Stimulated activated CD8-positive, alpha-beta memory T cell treated with anti-CD3 and anti-CD28 coated beads, Interleukin-15, amount 100 ng/mL, for 4 hours (primary cell): ENCODE data around the gene ARHGEF28.

Source experiments
- DNase-seq, 2 donors: peaks; one replicate each; pipeline ENCODE4 v3.0.0-alpha.2; 2020; ENCODE audit warnings: low read depth in 2 of 2

Gene ARHGEF28

DNA sequence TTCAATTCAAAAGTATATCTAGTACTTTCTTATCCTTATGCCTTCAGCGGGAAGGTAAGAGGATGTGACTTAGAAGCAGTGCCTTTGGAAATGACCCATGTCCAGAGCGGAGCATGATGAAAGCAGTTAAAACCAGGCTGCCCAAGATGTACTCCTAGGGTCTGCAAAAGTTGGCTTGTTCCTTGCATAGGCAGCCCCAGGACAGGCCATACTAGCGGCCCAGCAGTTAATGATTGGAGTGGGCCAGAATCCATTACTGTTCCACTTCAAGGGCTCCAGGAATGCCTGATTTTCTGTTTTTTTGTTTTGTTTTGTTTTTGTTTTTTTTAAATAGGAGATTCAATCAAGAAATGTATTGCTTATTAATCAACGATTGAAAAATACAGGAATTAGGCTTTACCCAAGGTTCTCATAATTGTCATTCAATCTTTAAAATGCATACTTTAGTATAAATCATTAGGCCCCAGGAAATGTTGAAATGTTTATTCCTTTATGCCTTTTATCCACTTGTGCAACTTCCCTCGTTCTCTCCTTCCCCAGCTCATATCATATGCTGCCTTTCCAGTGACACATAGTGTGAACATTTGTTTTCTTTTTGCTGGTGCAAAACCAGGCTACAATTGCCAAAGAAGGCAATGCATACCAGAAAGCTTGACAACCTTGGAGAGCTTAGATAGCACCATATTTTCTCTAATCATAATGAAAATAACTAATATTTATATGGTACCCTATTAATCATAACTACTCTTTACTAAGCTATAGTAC is 190.8 kb downstream of the ARHGEF28 start:
- DNase-seq = no peak

DNA sequence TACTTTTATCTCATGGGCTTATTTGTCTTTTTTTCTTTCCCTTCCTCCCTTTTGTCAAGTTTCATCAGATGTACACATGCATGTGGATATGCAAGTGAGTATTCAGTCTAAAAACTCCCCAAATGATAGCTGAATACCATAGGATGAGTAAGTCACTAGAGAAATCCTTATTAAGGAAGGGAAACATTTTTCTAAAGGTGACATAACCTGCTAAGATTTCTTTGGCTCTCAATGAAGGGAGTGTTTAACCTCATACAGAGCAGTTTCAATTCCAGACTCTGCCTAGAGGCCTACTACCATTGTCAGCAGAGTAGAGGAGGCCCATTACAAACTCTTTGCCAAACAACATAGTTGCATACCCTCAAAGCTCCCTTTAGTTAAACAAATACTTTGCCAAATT is 192.4 kb downstream of the ARHGEF28 start:
- no peak for DNase-seq

DNA sequence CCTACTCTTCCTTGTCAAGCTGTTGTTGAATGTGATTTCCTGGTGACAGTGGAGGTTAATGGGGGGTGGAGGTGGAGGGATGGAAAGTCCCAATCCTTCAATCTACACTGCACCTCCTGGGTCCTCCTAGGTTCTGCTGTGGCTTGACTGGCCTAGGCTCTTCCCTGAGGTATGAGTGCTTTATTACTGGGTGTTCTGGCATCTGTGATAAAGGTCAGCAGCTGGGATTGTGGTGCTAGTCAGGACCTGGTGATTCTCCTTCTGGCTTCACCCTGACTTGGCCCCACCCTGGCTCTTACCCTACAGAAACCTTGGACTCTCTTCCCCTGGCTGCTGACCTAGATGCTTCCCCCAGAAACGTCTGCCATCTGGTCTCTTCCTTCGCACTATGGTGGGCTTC is 194.3 kb downstream of the ARHGEF28 start:
- DNase-seq = no peak

DNA sequence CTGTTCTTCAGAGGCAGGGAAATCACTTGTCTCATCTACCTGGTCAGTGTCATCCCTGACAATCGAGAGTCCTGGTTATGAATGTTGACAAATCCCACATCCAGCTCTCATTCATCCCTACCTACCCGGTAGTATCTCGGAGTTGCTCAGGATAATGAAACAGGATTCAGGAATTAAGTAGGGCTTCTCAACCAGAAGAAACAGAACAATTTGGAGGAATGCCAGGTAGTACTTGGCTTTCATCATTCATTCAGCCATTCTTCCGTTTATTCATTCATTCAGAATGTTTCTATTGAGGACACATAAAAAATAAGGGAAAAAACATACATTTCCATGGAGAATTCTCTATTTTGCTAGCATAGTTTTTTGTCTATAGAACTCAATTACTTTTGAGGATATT is 195.0 kb downstream of the ARHGEF28 start:
- no peak for DNase-seq

DNA sequence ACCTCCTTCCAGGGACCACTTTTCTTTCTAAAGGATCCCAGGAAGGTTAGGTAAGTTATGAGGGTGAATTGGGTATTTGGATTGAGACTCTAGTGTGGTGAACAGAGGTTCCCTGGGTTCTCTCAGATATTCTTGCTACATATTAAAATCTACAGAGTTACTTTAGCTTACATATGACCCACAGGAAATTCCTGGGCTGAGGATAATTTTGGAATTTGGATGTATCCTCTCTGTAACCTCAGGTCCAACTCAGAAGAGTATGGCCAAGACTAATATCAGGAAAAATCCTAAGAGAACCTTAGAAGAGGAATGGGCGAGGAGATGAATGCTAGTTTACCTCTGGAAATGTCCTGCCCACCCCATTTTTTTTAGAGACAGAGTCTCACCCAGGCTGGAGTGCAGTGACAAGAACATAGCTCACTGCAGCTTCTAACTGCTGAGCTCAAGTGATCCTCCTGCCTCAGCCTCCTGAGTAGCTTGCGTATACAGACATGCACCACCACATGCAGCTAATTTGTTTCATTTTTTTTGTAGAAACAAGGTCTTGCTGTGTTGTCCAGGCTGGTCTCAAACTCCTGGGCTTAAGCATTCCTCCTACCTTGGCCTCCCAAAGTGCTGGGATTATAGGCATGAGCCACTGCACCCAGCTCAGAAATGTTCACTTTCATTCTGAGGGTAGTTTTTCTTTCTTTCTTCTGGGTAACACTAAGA is 196.4 kb downstream of the ARHGEF28 start:
- DNase-seq = no peak

DNA sequence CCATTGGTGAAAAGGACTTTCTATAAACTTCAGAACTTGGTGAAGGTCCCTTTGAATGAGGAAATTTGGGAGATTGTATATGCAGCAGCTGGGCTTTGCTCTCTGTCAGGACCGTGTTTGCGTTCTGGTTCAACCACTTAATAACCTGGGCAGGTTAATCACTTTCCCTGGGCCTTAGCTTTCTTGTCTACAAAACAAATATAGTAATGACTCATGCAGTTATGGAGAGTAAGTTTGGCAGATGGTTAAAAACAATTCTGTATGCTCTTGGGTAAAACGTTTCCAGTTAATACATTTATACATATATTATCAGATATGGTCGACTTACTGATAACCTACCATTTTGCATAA is 197.0 kb downstream of the ARHGEF28 start:
- DNase-seq = no peak

DNA sequence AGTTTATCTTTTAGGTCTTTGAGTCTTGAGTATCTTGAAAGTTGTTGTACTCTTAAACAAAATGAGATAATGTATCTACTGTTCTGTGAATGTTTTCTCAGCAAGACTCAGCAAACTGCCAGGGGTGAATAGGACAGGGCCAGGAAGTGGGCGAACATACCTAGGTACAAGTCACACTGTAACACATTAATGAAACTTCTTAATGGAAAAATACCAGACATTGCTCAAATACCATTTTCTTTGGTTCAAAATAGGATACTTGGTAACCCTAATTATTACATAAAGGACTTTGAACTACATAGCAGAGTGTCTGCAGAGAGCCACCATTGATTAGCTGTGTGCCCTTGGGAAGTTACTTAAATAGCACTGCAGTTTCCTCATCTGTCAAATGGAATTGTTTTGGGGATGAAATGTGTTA is 197.5 kb downstream of the ARHGEF28 start:
- DNase-seq = no peak

DNA sequence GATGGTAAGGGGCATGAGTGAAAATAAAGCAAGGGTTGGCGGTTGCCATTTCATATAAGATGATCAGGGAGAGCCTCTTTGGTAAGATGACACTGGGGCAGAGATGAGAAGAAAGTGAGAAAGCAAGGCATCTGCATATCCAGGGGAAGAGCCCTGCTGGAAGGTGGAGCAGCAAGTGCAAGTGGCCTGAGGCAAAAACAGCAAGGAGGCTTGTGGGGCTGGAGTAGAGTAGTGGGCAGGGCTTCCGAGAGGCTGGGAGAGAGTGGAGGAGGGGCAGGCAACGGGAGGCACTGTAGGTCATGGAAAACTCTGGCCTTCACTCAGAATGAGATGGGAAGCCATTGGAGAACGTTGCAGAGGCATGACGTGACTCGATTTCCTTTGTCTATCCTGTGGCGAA is 199.2 kb downstream of the ARHGEF28 start:
- DNase-seq = no peak

DNA sequence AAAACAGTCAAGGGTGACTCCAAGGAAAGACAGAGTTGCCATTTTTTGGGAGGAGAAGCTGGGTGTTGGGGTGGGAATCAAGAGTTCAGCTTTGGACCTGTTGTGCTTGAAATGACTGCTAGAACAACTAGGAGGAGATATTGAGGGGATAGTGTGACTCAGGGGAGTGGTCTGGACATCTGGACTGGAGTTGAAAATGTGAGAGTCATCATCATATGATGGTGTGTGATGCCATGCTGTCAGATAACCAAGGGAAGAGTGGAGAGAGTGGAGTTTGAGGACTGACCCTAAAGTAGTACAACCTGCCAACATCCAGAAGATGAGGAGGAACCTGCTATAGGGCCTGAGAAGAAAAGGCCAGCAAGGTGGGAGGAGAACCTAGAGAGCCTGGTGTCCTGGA is 199.7 kb downstream of the ARHGEF28 start:
- no peak for DNase-seq

DNA sequence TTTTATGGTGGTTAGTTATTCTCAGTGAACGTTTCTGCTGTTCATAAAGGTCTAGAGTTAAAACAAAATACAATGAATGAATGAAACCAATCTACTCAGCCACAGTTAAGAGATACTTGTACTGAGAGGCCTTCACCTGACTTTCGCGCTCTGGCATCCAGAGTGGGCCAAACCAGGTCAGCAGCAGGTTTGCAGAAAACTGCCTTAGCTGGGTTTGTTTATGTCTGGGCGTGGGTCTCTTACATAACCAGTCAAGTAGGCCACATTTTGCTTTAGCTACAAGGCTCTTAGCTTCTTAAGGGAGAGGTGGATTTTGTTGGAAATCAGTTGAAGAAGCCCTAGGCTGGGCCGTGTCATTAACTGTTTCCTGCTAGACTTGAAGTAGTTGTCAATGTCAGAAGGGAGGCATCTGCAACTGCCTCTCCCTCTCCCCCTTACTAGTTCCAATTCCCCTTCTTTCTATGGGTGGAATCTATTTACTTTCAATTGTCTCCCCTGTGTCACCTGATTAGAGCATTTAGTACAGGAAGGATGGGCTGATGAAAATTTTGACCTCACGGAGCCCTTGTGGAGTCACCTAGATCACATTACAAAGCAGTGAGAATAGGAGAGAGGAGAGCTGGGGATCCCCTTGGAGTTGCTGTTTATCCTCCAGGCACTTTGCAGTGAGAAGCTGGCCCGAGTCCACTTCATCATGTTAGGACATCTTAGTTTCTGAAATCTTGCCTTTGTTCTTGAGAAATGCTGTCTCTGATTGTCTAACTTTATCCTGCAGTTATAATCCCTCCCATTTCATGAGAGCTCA is 200.5 kb downstream of the ARHGEF28 start:
- no peak for DNase-seq

DNA sequence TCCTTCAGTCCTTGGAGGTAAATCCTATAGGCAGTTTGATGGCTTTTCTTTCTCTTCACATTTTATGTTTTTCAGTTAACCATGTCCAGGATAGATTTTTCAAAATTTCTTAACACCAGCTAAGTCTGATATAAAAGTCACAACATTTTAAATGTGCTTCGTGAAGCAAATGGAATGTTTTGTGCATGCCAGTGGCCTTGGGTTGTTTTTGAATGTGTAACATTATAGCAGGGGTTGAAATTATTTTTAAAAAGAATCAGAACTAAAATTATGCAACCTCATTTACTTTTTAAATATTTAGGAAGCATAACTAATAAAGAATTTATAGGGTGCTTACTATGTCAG is 201.1 kb downstream of the ARHGEF28 start:
- no peak for DNase-seq

DNA sequence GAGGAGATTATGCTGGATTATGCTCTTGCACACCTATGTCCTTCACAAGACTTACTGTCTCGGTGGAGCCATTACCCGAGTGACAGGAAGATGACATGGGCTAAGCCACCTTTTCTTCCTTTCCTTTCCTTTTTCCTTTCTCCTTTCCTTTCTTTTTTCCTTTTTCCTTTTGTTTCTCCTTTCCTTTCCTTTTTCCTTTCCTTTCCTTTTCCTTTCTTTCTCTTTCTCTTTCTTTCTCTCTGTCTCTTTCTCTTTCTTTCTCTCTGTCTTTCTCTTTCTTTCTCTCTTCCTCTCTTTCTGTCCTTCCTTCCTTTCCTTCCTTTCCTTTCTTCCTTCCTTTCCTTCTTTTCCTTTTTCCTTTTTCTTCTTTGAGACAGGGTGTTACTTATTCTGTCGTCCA is 202.5 kb downstream of the ARHGEF28 start:
- no peak for DNase-seq

DNA sequence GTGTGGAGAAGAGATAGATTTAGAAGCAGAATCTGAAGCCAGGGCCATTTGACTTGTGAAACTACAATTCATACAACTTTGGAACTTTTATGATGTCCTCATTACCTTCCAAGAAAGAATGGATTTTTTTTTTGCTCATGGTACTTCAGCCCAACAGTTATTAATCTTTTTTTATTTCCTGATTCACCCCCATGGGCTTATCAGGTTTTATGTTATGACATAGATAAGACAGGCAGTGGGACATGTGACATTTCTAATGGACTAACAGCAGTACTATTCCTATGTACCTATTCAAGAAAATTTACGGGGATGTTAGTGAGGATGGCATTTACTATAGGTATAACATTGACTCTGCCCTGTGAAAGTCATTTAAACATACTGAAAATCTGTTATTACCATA is 204.7 kb downstream of the ARHGEF28 start:
- no peak for DNase-seq

DNA sequence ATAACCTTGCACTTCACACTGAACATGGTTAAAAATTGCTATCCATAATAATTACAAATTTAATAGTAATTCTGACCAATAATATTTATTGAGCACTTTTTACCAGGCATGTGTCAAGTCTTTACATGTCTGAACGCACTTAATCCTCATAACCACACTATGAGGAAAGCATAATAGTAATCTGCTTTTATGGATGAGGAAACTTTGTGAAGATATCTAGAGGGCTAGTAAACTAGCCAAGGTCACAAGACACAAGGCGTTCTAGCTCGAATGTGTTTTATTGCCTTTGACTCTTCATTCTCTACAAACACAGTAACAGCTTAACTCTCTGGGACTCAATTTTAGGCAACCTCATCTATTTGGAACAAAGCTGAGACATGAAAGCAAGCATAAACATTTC is 205.1 kb downstream of the ARHGEF28 start:
- DNase-seq = no peak

DNA sequence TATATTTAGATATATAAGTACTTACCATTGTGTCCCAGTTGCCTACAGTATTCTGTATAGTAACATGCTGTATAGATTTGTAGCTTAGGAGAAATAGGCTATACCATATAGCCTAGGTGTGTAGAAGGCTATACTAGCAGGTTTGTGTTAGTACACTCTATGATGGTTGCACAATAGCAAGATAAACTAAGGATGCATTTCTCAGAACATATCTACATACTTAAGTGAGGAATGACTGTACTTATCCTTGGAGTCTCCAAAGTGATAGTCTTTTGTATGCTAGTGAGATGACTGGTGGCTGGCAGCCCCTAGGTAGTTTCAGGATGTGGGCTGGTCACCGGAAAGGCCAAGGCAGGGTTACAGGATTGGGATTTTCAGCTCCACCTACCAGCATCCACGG is 208.7 kb downstream of the ARHGEF28 start:
- DNase-seq = no peak

DNA sequence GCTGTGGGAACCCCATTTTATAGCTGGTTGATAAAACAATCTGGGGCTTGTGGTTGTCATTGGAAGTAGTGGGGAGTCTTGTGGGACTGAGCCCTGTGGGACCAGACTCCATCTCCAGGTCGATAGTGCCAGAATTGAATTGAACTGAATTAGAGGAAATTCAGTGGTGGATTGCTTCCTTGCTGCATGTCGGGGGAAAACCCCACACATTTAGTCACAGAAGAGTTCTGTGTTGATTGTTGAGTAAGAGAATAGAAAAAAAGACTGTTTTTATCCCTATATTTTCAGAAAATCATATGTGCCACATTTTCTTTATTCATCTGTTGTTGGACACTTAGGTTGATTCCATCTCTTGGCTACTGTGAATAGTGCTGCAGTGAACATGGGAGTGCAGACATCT is 209.7 kb downstream of the ARHGEF28 start:
- DNase-seq = no peak

DNA sequence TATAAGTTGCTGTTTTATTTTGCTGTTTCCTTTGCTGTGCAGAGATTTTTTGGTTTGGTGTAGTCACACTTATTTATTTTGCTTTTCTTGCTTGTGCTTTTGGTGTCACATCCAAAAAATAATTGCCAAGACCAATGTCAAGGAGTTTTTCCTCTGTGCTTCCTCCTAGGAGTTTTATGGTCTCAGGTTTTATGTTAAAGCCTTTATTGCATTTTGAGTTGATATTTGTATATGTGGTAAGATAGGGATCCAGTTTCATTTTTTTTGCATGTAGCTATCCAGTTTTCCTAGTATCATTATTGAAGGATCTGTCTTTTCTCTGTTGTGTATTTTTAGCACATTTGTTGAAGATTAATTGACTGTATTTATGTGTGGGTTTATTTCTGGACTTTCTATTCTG is 210.6 kb downstream of the ARHGEF28 start:
- DNase-seq = no peak

DNA sequence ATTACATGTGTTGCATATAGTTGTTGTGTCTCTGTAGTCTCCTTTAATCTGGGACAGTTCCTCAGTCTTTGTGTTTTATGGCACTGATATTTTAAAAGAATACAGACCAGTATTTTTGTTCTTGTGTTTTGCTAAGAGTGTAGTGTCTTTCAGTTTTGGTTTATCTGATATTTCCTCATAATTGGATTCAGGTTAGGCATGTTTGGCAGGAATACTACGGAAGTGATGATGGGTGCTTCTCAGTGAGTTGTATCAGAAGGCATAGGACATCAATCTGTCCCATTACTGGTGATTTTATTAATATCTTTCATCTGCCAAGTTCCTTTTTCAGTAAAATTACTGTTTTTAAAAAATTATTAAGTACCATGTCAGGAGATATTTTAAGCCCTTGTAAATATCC is 212.9 kb downstream of the ARHGEF28 start:
- DNase-seq = no peak

DNA sequence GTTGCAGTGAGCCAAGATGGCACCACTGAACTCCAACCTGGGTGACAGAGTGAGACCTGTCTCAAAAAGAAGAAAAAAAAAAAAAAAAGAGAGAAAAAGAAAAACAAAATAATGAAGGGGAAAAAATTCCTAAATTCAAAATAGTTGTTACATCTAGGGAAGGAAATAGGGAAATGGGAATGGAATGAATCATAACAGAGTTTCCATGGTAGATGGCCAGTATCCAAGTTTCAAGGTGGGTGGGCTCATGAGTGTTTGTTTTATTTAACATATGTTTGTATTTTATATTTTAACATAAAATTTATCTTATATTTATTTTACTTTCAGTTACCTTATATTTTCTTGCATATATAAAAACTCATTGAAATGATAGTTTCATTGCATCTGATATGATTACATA is 215.6 kb downstream of the ARHGEF28 start:
- DNase-seq = no peak

DNA sequence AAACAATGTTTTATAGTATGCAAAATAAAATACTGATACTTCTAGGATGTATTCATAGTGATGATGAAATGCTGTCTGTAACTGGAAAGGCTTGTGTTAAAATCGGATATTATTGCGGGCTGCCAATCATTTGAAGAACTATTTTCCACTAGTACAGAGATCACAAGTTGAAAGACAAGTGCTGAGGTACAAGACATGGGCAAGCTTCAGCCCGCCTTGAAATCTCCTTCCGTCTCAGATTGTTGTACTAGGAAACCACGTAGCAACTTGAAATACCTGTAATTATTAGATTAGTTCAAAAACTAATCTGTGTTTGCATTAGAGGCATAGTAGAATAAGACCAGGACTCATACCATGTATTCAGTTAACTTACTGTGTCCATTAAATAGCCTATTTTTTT is 218.2 kb downstream of the ARHGEF28 start:
- no peak for DNase-seq

DNA sequence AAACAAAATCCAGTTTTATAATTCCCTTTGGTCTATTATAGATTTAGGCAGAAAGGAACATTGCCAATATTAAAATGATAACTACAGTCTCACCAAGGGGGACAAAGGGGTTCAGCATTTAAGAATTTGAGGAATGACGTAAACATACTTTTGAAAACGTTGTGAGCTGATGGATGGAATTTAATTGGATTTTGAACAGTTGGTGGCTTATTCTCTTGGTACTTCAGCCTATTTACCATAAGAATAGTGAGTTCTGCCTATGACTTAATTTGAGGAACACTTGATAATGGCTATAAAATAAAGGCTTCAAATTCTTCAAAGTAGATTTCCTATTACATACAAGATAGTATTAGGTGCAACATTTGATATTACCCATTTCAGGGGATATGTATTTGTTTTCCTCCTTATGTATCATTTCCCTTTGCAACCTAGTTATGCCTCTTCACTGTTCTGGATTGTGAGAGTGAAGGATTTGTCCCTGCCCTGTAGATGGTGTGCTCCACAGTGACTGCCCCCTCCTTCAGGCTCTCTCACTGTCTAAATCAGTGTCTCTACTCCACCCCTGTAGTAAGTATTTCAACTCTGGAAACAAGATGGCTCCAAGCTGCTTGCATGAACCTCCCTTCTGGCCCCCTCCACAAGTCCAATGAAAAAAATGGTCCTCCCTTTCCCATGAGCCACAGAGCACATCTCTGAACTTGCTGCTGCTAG is 225.6 kb downstream of the ARHGEF28 start:
- DNase-seq = no peak

DNA sequence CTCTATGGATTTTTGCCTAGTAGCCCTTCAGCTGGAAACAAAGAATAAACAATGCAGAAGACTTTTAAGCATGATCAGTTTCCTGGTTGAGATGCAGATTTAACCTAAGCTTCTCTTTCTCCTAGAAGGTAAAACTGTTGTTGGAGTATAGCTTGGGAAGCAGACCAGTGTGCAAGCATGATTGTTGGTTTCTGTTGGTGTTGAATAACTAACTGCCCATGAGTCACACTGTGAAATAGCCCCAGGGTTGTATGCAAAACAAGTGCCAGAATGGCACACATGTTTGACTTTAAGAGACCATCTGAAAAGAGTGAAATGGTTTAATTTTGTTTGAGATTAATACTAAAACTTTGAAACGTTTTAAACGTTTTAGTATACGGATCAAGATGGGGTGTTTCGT is 227.1 kb downstream of the ARHGEF28 start:
- DNase-seq = no peak
